Neural cell (in vitro differentiated cells): Measurements from ENCODE around the gene WRAP53. TPM values are rescaled to one million over a fixed set of nuclear protein-coding genes. Genes with fewer than 3 reads are reported as not detected.

Experiments
- H2AFZ ChIP-seq: fragments of 200-600, 300-800 bp; sonication (generic), shearing (Covaris generic); 2 replicates; pipeline ENCODE4 v1.6.0; 2014; ENCODE audit warnings: low read depth, mild to moderate bottlenecking, antibody characterized with exemption, low read length, moderate library complexity
- H3F3A ChIP-seq: fragments of 200-600 bp; shearing (Covaris generic); 2 replicates; pipeline ENCODE4 v1.6.1; 2016; ENCODE audit warnings: mild to moderate bottlenecking, moderate library complexity, mixed read lengths, antibody characterized with exemption, low read length; ENCODE audit not compliant: insufficient read depth, poor library complexity, severe bottlenecking
- H3K27ac ChIP-seq: fragments of 200-600, 300-800 bp; sonication (generic), shearing (Covaris generic); 2 replicates; pipeline ENCODE4 v1.5.1; 2014; ENCODE audit warnings: mild to moderate bottlenecking, low read length, moderate library complexity
- H3K27me3 ChIP-seq: fragments of 300-800, 200-600 bp; sonication (generic), shearing (Covaris generic); 2 replicates; pipeline ENCODE4 v1.6.0; 2014; ENCODE audit warnings: mild to moderate bottlenecking, low read depth, low read length, moderate library complexity; ENCODE audit not compliant: insufficient read depth
- H3K36me3 ChIP-seq: fragments of 300-800, 200-600 bp; sonication (generic), shearing (Covaris generic); 2 replicates; pipeline ENCODE4 v1.5.1; 2014; ENCODE audit warnings: mild to moderate bottlenecking, antibody characterized with exemption, low read length, moderate library complexity; ENCODE audit not compliant: insufficient read depth
- H3K4me2 ChIP-seq: fragments of 300-800, 200-600 bp; sonication (generic), shearing (Covaris generic); 2 replicates; pipeline ENCODE4 v1.6.0; 2014; ENCODE audit warnings: mild to moderate bottlenecking, low read length
- H3K4me3 ChIP-seq: fragments of 300-800, 200-600 bp; sonication (generic), shearing (Covaris generic); 2 replicates; pipeline ENCODE4 v1.5.1; 2014; ENCODE audit warnings: mild to moderate bottlenecking, low read length, moderate library complexity
- H3K79me2 ChIP-seq: fragments of 200-600 bp; shearing (Covaris generic); replicated peaks from 2 replicates; pipeline ENCODE4 v1.6.0; 2014; ENCODE audit warnings: mild to moderate bottlenecking, low read length, moderate library complexity; ENCODE audit not compliant: insufficient read depth
- H3K9ac ChIP-seq: fragments of 300-800, 200-600 bp; sonication (generic), shearing (Covaris generic); 2 replicates; pipeline ENCODE4 v1.6.1; 2016; ENCODE audit warnings: mild to moderate bottlenecking, low read length, mixed read lengths
- H3K9me2 ChIP-seq: fragments of 200-600 bp; shearing (Covaris generic); 2 replicates; pipeline ENCODE4 v1.6.1; 2016; ENCODE audit warnings: mild to moderate bottlenecking, low read length, mixed read lengths; ENCODE audit not compliant: insufficient read depth
- H3K9me3 ChIP-seq: fragments of 200-600, 300-800 bp; sonication (generic), shearing (Covaris generic); 2 replicates; pipeline ENCODE4 v1.6.1; 2016; ENCODE audit warnings: mild to moderate bottlenecking, mixed run types, low read length, moderate library complexity, mixed read lengths
- H4K20me1 ChIP-seq: fragments of 200-600 bp; shearing (Covaris generic); 2 replicates; pipeline ENCODE4 v1.6.1; 2016; ENCODE audit warnings: mild to moderate bottlenecking, mixed run types; ENCODE audit not compliant: insufficient read depth
- EP300 ChIP-seq: fragments of 450-650 bp; conservative IDR thresholded peaks from 2 replicates; pipeline ENCODE4 v1.6.1; 2014; ENCODE audit warnings: antibody characterized with exemption, mild to moderate bottlenecking, moderate library complexity; ENCODE audit not compliant: poor library complexity, severe bottlenecking
- EZH2 ChIP-seq: fragments of 200-600, 300-800 bp; shearing (Covaris generic), sonication (generic); IDR thresholded peaks from 2 replicates; pipeline ENCODE4 v1.6.1; 2014; ENCODE audit warnings: antibody characterized with exemption, low read length, borderline replicate concordance, mild to moderate bottlenecking; ENCODE audit not compliant: insufficient read depth, poor library complexity, severe bottlenecking
- MXI1 ChIP-seq: fragments of 450-650 bp; conservative IDR thresholded peaks from 2 replicates; pipeline ENCODE4 v1.6.1; 2014; ENCODE audit warnings: antibody characterized with exemption, mild to moderate bottlenecking; ENCODE audit not compliant: poor library complexity, severe bottlenecking
- POLR2AphosphoS5 ChIP-seq: IDR thresholded peaks from 2 replicates; pipeline ENCODE4 v1.6.1; 2012
- RAD21 ChIP-seq: fragments of 450-650 bp; conservative IDR thresholded peaks from 2 replicates; pipeline ENCODE4 v1.6.1; 2014; ENCODE audit warnings: antibody characterized with exemption, mild to moderate bottlenecking, moderate library complexity
- SMC3 ChIP-seq: fragments of 450-650 bp; conservative IDR thresholded peaks from 2 replicates; pipeline ENCODE4 v1.6.1; 2014; ENCODE audit warnings: antibody characterized with exemption, mild to moderate bottlenecking, moderate library complexity; ENCODE audit not compliant: poor library complexity
- TAF1 ChIP-seq: IDR thresholded peaks from 2 replicates; pipeline ENCODE4 v1.6.1; 2012; ENCODE audit warnings: low read depth
- polyA plus RNA-seq: library from polyadenylated mRNA; depleted of rRNA; stranded (reverse); fragments of >200 nt; gene quantifications from 2 replicates; pipeline ENCODE4 v1.2.3, GENCODE V29; 2014
- TF ChIP-seq, protein P1 (sequence below): fragments of 450-650 bp; IDR thresholded peaks from 2 replicates; pipeline ENCODE4 v1.5.1; 2014; ENCODE audit warnings: antibody characterized with exemption, mild to moderate bottlenecking, moderate library complexity; ENCODE audit not compliant: poor library complexity, severe bottlenecking
- TF ChIP-seq, protein P2 (sequence below): IDR thresholded peaks from 2 replicates; pipeline ENCODE4 v1.6.1; 2012; ENCODE audit warnings: borderline replicate concordance

WRAP53 gene
- polyA plus RNA-seq, 1 donor from 2014 or later, result 20.1 TPM

DNA sequence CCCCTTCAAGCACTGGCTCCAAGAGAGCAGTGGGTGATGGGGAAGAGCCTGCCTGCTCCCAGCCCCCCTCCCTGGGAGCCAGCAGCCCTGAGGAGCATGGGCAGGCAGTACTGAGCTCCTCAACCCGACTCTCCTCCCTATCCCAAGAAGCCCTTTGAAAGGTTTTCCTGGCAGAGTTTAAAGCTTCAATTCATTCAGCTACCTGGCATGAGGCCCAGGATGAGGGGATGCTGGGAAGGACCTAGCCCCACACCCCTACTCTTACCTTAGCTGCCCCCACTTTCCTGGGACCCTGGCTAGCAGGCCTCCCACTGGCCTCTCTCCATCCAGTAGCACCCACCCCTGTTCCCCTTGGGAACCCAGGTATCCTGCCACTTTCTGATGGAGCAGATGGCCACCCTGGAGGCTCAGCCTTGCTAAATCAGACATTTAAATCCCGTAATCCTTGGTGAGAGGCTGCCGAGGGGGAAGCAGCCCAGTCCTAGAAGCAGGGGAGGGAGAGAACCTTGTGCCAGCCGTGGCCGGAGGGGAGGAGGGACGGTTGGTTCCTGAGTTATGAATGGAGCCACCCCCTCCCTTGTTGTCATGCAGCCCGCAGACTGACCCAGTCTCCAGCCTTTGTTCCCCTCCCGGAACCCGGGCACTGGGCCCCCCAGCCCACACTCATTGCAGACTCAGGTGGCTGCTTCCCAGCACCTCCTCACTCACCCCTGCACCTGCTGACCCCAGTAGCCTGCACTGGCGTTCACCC is 20.4 kb upstream of the WRAP53 start:
- Histone ChIP-seq H3K27ac (no peak overlapping the region), H3K4me3 (no peak overlapping the region), H3K9me3 (no peaks in the 10 kb centered on the region), H3K9ac (no peak overlapping the region), H4K20me1 (no peaks in the 10 kb centered on the region), H3K9me2 (no peaks in the 10 kb centered on the region), H3K27me3 (no peaks in the 10 kb centered on the region), H2AFZ (no peak overlapping the region), H3K4me2 (no peak overlapping the region), H3F3A (no peaks in the 10 kb centered on the region), H3K79me2 (no peaks in the 10 kb centered on the region), H3K36me3 (no peaks in the 10 kb centered on the region)
- TF ChIP-seq TAF1 (no peak), SMC3 (no peak), EZH2 (no peak), MXI1 (no peak), RAD21 (no peak), EP300 (no peak), POLR2AphosphoS5 (no peak)
- TF ChIP-seq, protein P1, sequence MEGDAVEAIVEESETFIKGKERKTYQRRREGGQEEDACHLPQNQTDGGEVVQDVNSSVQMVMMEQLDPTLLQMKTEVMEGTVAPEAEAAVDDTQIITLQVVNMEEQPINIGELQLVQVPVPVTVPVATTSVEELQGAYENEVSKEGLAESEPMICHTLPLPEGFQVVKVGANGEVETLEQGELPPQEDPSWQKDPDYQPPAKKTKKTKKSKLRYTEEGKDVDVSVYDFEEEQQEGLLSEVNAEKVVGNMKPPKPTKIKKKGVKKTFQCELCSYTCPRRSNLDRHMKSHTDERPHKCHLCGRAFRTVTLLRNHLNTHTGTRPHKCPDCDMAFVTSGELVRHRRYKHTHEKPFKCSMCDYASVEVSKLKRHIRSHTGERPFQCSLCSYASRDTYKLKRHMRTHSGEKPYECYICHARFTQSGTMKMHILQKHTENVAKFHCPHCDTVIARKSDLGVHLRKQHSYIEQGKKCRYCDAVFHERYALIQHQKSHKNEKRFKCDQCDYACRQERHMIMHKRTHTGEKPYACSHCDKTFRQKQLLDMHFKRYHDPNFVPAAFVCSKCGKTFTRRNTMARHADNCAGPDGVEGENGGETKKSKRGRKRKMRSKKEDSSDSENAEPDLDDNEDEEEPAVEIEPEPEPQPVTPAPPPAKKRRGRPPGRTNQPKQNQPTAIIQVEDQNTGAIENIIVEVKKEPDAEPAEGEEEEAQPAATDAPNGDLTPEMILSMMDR, result no peak
- TF ChIP-seq, protein P2, sequence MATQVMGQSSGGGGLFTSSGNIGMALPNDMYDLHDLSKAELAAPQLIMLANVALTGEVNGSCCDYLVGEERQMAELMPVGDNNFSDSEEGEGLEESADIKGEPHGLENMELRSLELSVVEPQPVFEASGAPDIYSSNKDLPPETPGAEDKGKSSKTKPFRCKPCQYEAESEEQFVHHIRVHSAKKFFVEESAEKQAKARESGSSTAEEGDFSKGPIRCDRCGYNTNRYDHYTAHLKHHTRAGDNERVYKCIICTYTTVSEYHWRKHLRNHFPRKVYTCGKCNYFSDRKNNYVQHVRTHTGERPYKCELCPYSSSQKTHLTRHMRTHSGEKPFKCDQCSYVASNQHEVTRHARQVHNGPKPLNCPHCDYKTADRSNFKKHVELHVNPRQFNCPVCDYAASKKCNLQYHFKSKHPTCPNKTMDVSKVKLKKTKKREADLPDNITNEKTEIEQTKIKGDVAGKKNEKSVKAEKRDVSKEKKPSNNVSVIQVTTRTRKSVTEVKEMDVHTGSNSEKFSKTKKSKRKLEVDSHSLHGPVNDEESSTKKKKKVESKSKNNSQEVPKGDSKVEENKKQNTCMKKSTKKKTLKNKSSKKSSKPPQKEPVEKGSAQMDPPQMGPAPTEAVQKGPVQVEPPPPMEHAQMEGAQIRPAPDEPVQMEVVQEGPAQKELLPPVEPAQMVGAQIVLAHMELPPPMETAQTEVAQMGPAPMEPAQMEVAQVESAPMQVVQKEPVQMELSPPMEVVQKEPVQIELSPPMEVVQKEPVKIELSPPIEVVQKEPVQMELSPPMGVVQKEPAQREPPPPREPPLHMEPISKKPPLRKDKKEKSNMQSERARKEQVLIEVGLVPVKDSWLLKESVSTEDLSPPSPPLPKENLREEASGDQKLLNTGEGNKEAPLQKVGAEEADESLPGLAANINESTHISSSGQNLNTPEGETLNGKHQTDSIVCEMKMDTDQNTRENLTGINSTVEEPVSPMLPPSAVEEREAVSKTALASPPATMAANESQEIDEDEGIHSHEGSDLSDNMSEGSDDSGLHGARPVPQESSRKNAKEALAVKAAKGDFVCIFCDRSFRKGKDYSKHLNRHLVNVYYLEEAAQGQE, result no peak

DNA sequence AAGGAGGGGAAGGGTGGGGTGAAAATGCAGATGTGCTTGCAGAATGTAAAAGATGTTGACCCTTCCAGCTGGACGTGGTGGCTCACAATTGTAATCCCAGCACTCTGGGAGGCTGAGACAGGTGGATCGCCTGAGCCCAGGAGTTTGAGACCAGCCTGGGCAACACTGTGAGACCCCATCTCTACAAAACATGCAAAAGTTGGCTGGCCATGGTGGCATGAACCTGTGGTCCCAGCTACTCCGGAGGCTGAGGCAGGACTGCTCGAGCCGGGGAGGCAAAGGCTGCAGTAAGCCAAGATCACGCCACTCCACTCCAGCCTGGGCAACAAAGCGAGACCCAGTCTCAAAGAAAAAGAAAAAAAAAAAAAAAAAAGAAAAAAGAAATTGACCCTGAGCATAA is 19.8 kb upstream of the WRAP53 start:
- Histone ChIP-seq H3K36me3 (peaks cover 6% of the 10 kb centered on the region), H3K79me2 (no peaks in the 10 kb centered on the region), H3K4me2 (no peak overlapping the region), H3K27me3 (no peaks in the 10 kb centered on the region), H3K4me3 (no peak overlapping the region), H3K9me3 (no peaks in the 10 kb centered on the region), H3F3A (no peaks in the 10 kb centered on the region), H3K9me2 (no peaks in the 10 kb centered on the region), H3K27ac (no peak overlapping the region), H3K9ac (no peak overlapping the region), H2AFZ (no peak overlapping the region), H4K20me1 (no peaks in the 10 kb centered on the region)
- no peak for TF ChIP-seq POLR2AphosphoS5
- no peak for TF ChIP-seq EZH2
- no peak for TF ChIP-seq RAD21
- TF ChIP-seq, protein P2, result no peak
- no peak for TF ChIP-seq MXI1
- no peak for TF ChIP-seq EP300
- no peak for TF ChIP-seq TAF1
- no peak for TF ChIP-seq SMC3
- TF ChIP-seq, protein P1, result no peak
